Activated CD8-positive, alpha-beta memory T cell treated with anti-CD3 and anti-CD28 coated beads for 24 hours (primary cell): ENCODE measurements around the gene SFTPD.
"Not testable (repeated sequence)": the region's sequence is repeated elsewhere in the genome, so short reads cannot be mapped to it uniquely, and the experiment has no call there.

Source experiments
- DNase-seq: peaks from one replicate; pipeline ENCODE4 v3.0.0-alpha.2; 2020

SFTPD gene

DNA sequence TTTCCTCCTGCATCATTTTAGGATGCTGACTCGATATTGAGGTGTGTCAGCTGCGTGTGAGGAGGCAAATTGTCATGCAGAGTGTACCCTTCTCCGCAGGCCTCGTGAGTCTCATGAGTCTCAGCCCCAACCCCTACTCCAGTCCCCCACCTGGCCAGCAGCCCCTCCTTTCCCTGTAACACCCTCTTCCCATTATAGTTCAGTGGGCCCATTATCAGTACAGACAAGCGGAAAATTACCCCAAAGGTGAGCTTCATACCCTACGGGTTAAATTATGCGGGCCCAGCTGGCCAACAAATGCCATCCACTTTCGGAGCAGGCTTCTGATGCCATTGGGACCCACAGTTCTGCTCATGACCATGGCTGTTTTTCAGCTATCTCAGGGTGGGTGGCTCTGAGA is 25.2 kb downstream of the SFTPD start:
- DNase-seq, result no peak

DNA sequence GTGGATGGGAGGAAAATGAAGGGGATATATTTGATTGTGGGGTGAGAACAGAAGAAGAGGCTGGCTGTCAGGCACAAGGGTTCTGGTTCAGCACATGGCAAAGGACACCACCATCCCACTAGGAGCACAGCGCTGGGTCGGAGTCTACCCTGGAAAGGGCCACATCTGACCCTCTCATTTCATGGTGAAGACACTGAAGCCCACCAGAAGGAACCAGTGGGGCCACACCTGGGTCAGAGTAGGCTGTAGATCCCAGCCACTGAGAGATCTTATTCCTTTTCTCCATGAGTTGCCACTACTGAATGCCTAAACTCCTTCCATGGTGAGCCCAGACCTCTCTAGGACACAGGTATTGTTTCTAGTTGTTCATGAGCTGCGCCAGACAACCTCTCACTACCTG is 25.8 kb downstream of the SFTPD start:
- DNase-seq, result no peak

DNA sequence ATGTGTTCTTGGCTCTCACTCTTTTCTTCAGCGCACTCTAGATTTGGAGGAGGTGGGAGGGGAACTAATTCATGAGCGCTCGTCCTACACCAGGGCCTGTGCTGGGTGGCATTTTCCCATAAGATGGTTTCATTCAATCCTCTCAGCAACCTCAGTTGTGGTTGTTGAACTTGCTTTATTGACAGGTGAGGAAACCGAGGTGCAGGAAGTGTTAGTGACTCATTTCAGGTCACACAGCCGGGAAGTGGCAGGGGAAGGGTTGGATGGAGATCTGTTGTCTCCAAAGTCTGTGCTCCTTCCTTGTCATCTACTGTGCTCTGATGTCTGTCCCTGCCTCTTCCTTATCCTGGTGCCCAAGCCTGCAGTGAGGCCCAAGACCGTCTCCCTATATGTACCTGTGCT is 26.9 kb downstream of the SFTPD start:
- DNase-seq, result not testable (repeated sequence)

DNA sequence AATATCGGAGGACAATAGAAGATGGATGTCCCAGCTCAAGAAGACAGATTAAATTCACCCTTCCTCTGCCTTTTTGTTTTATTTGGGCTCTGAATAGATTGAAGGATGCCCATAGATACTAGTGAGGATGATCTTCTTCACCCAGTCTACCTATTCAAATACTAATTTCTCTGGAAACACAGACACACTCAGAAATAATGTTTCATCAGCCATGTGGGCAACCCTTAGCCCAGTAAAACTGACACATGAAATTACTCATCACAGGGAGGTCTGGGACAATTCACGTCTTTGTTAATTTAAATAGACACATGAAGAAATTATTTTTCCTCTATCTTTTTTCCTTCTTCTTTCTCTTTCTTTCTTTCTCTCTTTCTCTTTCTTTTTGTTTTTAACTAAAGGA is 33.1 kb downstream of the SFTPD start:
- not testable (repeated sequence) for DNase-seq

DNA sequence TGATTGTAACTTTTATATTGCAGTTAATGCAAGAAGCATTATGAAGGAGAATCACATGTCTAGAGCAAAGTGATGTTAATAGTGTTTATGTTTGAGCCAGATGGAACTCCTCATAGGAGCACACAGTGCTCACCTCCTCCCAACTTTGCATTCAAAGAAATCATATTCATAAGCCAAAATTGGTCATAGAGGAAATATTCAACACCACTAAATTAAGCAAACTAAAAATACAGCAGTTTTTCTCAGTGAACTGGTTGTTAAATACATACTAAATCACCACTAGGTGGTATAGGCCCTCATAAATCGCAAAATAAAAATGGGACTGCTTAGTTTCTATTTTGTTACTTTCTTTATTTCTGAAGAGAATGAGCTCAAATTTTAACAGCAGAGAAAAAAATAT is 34.4 kb downstream of the SFTPD start:
- DNase-seq, result not testable (repeated sequence)

DNA sequence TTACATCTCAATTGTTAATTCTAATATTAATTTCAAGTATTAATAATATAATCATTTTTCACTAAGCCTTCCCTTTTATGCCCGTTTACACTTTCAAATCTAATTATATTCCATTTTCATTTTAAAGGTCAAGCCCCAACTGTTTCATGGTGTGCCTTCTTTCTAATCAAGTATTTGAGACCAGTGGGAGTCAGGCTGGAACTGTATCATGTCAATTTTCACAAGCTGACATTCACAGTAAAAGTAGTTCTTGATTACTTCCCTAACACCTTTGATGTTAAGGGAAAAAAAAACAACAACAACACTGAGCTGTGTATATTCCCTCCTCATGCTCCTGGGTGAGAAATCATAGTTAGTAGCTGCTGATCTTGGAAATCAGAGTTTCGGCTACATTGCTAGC is 38.1 kb downstream of the SFTPD start:
- DNase-seq, result no peak

DNA sequence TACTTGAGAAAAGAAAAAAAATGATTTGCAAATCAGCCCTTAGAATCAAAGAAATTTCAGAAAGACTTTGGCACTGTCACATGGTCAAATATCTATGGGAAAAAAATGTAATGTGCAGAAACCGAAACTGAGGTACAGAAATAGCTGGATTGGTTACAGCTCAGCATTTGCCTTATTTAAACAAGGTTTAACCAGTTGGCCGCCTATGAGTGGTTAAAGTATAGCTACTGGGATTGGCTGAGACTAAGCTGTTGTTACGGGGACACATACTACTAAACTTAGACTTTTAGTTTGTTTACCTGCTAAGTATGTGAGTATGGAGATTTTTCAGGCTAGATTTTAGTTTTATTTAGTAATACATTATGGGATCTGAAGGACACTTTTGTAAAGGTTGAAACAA is 38.6 kb downstream of the SFTPD start:
- no peak for DNase-seq

DNA sequence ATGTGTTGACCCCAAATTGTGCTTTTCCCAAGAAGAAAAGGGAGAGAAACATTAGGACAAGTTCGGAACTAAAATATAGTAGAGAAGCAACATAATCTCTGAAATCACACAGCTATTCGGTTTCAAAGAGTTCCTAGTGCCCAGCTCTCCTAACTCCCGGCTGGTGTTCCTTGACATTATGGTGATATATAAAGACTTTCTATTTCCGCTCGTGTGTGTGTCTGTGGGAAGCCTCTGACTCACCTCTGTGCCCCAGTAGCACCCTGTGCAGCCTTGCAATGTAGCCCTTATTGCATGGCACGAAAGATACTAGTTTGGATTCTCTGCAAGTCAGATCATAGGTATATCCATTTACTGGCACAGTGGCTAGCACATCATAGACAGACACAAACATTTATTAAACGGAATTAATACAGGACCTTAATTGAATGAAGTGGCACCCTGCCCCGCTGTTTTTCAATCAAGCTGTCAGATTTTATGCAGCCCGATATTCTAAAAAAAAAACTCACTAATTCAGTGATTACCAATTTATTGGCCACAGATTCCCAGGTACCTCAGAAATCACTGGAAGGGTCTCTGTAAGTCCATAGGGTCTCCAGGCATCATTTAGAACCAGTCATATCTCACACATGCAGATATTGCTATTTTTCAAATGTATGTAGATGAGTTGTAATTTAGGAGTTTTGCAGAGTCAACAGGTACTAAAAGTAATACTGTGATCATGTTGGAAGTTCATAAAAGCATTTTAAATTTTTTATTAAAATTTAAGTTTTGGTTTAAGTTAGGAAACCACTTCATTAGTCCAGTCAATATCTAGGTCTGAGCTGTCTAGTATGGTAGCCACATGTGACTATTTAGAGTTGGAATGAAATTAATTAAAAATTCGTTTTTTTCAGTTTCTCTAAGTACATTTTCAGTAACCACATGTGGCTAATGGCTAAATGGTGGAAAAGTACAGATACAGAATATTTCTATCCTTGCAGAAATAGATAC is 43.3 kb downstream of the SFTPD start:
- no peak for DNase-seq

DNA sequence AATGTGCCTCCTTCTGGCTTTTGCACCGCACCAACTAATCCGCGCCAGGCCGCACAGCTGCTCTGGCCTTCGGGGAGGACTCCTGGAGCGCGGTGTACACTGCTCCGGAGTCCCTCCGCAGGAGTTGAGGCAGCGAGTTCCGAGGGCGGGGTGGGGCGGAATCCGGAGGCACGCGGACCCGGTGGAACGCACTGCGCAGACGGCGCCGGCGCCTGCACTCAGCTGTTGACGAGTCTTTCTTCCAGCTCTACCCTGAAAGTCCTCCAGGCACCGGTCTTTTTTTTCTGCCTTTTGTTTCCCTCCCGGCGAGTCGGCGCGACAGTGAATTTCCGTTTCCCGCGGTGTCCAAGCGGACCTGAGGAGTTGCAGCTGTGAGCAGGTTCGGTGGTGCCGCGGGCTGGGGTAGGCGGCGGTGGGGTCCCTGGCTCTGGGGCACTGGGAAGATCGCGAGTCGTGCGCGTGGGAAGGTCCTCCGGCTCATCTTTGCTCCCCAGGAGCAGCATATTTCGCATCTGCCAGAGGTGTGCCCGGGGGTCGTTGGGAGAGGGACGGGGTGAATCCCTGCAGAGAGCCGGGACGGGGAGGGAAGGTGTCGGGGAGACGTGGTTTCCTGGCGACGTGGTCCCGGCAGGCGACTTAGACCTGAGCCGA is 44.1 kb downstream of the SFTPD start:
- DNase-seq, result peak; percentile 82

DNA sequence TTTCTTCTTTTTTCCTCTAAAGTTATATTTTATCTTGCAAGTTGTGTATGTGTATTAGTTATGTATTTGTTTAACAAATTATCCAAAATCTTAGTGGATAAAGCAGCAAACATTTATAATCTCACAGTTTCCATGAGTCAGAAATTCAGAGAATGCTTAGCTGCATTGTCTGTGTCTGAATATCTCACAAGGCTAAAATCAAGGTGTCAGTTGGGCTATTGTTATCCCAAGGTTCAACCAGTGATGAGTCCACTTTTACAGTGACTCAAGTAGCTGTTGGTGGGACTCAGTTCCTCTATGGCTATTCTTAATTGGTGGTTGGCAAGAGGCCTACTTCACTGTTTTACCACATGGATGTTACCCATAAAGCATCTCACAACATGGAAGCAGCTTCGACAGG is 47.3 kb downstream of the SFTPD start:
- DNase-seq, result not testable (repeated sequence)

DNA sequence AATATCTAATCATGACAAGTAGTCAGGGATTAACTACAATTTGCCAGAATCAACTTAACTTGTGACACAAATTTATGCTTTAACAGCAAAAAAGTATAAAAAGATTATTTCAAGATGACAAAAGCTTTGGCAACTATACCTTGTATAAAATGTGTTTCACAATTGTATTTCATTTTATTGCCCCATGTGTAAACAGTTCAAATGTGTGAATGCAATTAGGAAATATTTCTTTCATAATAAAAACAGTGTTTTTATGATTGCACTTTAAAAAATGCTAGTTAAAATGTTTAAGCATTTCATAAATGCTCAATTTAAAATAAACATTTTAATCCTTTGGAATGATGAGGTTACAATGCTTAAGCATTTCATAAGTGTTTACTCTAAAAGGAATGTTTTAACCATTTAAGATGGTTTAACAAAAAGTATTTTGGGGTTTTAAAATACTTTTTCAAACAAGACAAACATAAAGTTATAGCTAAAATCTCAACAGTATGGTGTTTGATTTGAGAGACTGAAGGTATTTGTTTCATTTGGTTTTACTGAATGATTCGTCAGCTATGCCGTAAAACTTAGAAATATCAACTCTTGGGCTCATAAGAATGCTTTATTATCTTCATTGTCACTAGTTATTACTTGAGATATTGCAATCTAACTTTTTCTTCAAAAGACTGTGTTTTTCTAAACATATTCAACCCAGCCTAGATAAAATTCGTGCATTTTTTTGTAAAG is 50.1 kb downstream of the SFTPD start:
- no peak for DNase-seq

DNA sequence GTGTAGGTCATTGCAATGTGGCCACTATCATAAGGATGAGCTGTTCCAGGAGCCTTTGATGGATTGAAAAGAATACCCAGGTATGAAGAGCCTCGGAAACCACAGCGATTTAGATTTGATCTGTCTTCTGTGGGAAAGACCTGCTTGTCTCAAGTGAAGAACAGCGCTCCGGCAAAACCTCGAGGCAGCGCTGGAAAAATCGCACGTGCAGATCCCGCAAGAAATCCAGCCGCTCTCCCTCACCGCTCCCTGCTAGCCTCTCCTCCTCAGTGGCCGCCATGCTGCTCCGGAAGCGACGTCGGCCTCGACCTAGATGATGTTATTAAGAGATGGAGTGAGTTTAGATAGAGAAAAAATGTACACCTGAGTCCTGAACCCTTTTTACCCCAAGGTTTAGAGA is 56.0 kb downstream of the SFTPD start:
- DNase-seq, result not testable (repeated sequence)

DNA sequence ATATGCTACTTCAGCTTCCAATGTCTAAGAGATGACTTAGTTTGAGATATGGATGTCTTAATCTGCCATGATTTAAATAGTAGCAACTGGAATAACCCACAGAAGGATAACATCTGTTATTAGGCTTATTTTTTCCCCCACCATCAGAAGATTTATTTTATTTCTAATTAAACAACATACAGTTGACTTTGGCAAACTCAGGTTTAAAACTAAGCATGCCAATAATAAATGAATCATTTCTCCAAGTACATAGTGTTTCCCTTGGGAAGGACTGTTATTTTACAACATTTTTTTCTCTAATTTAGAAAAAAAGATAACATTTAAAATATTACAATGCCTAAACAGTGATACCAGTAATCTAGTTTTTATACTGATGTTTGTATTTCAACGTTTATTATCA is 58.4 kb downstream of the SFTPD start:
- DNase-seq, result no peak

DNA sequence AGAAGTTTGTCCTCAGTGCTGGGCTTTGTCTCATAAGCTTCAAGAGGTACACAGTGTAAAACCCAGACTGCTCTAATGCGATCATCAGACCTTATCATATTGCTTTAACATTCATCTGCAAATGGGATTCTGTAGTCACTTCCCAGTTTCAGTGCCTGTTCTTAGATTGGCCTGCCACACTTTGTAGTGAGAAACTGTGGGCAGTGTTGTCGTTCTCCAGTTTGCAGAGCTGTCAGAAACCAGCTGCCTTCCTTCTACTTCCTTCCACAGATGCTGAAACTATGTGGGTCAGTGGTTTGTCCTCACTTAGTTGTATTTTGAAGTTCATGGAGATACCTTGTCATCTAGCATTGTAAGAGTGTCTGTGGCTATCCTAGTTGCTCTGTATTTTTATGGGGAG is 59.9 kb downstream of the SFTPD start:
- not testable (repeated sequence) for DNase-seq
